GM12875 (cell line): ENCODE data around the gene SEMA7A.
A peak's percentile ranks its signal among the peaks of the same experiment; 100 is the strongest.

Experiments
- H3K4me3 ChIP-seq: one replicate; pipeline ENCODE4 v1.5.1; 2011; ENCODE audit warnings: low read depth, low read length, control low read depth
- TF ChIP-seq, protein P1 (sequence below): IDR thresholded peaks from 2 replicates; pipeline ENCODE4 v1.5.1; 2011; ENCODE audit warnings: low read depth, mild to moderate bottlenecking, control low read depth, inconsistent platforms, low read length, moderate library complexity, borderline replicate concordance; ENCODE audit not compliant: insufficient read depth

Gene SEMA7A

DNA sequence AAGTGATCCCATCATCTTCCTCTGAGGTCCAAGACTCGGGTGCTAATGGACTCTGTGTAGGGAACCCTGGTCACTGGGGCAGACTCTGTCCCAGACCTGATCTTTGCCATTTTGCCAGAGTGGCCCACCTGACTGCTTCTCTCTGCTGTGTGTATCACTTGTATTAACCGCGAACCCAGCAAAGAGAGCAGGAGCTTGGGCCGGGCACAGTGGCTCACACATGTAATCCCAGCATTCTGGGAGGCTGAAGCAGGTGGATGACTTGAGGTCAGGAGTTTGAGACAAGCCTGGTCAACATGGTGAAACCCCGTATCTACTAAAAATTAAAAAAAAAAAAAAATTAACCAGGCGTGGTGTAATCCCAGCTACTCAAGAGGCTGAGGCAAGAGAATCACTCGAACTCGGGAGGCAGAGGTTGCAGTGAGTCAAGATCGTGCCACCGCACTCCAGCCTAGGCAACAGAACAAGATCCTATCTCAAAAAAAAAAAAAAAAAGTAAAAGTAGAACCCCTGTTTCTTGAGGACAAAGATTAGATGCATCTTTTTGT is 33.4 kb downstream of the SEMA7A start:
- TF ChIP-seq, protein P1, sequence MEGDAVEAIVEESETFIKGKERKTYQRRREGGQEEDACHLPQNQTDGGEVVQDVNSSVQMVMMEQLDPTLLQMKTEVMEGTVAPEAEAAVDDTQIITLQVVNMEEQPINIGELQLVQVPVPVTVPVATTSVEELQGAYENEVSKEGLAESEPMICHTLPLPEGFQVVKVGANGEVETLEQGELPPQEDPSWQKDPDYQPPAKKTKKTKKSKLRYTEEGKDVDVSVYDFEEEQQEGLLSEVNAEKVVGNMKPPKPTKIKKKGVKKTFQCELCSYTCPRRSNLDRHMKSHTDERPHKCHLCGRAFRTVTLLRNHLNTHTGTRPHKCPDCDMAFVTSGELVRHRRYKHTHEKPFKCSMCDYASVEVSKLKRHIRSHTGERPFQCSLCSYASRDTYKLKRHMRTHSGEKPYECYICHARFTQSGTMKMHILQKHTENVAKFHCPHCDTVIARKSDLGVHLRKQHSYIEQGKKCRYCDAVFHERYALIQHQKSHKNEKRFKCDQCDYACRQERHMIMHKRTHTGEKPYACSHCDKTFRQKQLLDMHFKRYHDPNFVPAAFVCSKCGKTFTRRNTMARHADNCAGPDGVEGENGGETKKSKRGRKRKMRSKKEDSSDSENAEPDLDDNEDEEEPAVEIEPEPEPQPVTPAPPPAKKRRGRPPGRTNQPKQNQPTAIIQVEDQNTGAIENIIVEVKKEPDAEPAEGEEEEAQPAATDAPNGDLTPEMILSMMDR, result no peak
- H3K4me3 ChIP-seq, result peak overlapping the region; percentile 47

DNA sequence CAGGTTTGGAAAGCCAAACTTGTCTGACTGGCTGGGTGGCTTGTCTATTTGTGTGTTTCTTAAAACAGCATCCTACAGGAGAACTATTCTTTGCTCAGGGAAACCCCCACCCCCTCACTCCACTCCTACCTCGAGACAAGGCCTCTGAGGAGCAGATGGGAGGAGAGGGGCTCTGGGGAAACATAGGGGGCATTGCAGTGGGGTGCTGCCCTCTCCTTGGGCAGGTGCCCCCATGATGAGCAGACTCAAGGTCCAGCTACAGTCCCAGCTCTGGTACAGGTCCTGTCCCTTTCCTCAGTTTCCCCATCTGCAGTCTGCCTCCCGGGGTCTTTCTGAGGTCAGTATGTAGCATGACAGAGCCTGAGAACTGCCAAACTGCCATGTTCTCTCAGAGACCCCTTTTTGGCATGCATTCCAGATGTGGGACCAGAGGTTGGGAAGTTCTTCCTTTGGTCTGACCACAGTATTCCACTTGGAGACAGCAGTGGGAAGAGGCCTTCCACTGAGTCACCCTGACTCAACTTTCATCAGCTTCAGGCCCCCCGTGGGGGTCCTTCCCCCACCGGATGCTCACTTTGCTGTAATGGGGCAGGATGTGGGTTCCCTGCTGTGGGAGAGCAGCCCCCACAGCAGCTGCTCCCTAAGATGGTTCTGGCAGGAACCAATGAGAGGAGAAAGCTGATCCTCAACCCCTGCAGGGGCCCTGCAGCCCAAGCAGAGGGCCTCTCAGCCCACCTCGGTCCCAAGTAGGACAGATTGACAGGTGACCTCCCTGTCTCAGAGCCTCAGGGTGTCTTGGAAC is 34.0 kb downstream of the SEMA7A start:
- TF ChIP-seq, protein P1, result no peak
- peak overlapping the region; percentile 47 for H3K4me3 ChIP-seq

DNA sequence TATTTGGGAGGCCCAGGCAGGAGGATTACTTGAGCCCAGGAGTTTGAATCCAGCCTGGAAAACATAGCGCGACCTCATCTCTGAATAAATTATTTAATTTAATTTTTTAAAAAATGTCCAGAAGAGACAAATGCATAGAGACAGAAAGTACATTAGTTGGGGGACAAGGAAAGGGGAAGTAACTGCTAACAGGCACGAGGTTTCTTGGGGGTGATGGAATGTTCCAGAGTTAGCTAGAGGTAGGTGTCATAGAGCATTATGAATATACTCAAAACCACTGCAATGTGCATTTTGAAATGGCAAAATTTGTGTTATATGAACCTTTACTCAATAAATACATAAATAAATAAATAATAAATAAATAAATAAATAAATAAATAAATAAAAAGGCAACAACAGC is 34.7 kb downstream of the SEMA7A start:
- TF ChIP-seq, protein P1, result no peak

DNA sequence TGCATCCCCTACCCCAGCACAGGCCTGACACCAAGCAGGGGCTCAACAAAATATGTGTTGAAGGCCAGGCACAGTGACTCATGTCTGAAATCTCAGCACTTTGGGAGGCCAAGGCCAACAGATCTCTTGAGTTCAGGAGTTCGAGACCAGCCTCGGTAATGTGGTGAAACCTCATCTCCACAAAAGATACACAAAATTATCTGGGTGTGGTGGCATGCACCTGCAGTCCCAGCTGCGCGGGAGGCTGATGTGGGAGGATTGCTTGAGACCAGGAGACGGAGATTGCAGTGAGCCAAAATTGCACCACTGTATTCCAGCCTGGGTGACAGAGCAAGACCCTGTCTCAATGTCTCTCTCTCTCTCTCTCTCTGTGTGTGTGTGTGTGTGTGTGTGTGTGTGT is 35.6 kb downstream of the SEMA7A start:
- no peak overlapping the region for H3K4me3 ChIP-seq
- TF ChIP-seq, protein P1, result no peak

More for the DNA sequence above, 34.7 kb downstream of the SEMA7A start:
- H3K4me3 ChIP-seq, result no peak overlapping the region

DNA sequence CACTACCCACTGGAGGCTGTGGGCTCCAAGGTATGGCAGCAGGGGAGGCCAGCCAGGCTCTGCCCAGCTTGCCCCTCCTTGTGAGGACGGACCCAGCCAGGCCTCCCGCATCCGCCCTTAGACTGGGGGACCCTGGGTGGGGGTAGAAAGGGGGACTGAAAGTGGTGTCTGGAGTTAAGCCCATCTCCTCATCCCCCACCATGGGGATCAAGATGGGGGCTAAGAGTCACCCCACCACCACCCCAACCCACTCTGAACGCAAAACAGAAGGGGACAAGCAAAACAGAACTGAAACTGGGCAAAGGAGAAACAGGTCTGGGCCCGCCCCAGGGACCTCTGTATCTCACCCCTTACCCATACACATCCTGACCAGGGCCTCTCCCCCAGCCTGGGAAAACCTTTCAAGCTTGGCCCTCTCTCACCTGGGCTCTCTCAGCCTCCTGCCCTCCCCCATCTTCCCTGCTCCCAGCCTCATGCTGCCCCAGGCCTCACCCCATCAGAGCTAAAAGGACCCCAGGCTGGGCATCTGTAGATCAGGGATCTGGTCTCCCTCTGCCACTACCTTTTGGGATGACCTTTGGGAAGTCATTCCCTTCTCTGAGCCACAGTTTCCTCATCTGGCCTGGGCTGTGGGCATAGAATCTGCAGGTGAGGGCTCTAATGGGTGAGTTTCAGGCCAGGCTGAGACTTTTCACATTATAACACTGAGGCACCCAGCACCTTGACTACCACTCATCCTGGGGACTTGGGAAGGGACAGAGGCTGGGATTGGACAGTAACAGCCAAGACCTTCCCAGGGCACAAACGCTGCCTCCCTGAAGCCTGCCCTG is 36.3 kb downstream of the SEMA7A start:
- peak overlapping the region; percentile 36 for H3K4me3 ChIP-seq
- TF ChIP-seq, protein P1, result no peak

DNA sequence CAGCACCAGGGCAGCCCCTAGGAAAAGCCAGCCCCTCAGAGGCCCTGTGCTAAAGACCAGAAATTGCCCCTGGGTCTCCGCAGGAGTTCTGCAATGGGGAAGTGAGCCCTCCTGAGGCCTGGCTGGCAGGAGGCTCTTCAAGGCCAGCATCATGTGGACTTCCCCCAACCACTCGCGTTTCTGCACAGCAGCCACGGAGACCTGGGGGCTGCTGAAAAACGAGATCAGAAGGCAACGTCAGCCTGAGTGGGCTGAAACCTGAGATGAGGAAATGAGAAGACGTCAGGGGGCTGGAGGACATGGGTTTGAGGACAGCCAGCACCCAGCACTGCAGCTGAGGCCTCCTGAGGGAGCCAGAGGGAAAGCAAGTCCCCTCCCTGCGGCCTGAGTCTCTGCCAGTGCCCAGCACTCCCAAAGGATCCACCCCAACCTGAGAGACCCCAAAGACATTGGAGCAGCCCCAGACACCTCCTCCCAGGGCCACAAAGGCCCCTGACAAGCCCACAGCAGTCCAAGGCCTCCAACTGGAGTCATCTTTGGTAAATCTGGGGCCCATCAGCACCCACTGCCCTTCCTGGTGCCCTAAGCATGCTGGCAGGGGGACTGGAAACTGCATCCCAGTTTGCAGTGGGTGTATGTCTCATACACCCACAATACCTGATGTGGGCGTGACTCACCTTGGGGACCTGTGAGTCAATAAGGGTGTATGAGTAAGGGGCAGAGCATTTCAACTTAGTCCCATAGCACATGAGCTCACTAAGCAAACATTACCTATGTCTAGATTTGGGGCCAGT is 37.1 kb downstream of the SEMA7A start:
- TF ChIP-seq, protein P1, result peak; percentile 11; the same call in 1 of the 2 replicates
- peak overlapping the region; percentile 36 for H3K4me3 ChIP-seq
